CD4-positive, CD25-positive, alpha-beta regulatory T cell (primary cell): ENCODE data around the gene FFAR3. TPM values are rescaled to one million over a fixed set of nuclear protein-coding genes. Genes with fewer than 3 reads are reported as not detected.
A peak's percentile ranks its signal among the peaks of the same experiment; 100 is the strongest.

Experiments used
- ATAC-seq, 2 donors: fragments of 150-1000 bp; cut with Tn5 transposase; one replicate each; pipeline ENCODE4 v1.10.0; 2021; ENCODE audit warnings: low read depth in 2 of 2, moderate number of reproducible peaks in 2 of 2, moderate library complexity in 1 of 2
- DNase-seq, 3 donors: peaks; one replicate each; pipeline versions ENCODE4 v3.0.0 to v3.0.0-alpha.2; 2012 to 2022; ENCODE audit warnings: mixed read lengths in 1 of 3
- H3K27ac ChIP-seq: one replicate; pipeline ENCODE4 v1.7.0; 2013; ENCODE audit warnings: mild to moderate bottlenecking, low read length; ENCODE audit not compliant: insufficient read depth, poor library complexity, severe bottlenecking
- H3K27me3 ChIP-seq: one replicate; pipeline ENCODE4 v1.7.0; 2013; ENCODE audit warnings: low read length; ENCODE audit not compliant: control insufficient read depth, insufficient read depth
- H3K36me3 ChIP-seq: one replicate; pipeline ENCODE4 v1.7.0; 2013; ENCODE audit warnings: mild to moderate bottlenecking, low read length, moderate library complexity; ENCODE audit not compliant: control insufficient read depth, insufficient read depth
- H3K4me1 ChIP-seq: 2 replicates; pipeline ENCODE4 v1.7.0; 2013; ENCODE audit warnings: mild to moderate bottlenecking, low read length; ENCODE audit not compliant: insufficient read depth, control insufficient read depth, poor library complexity, severe bottlenecking
- H3K4me3 ChIP-seq: one replicate; pipeline ENCODE4 v1.7.0; 2013; ENCODE audit warnings: low read depth, mild to moderate bottlenecking, low read length, moderate library complexity
- H3K9me3 ChIP-seq, 2 experiments: 1 replicate in 1 of 2; 2 replicates in 1 of 2; pipeline ENCODE4 v1.7.0; 2013; ENCODE audit warnings: low read length in 2 of 2, mild to moderate bottlenecking in 1 of 2, moderate library complexity in 1 of 2; ENCODE audit not compliant: control insufficient read depth in 2 of 2
- H3K27ac Mint-ChIP-seq, 3 donors: one replicate each; pipeline ENCODE4 v1.8.0; 2020 to 2022; ENCODE audit warnings: mild to moderate bottlenecking in 3 of 3, mixed read lengths in 3 of 3, moderate library complexity in 2 of 3
- H3K27me3 Mint-ChIP-seq: one replicate; pipeline ENCODE4 v1.8.0; 2022; ENCODE audit warnings: mild to moderate bottlenecking, mixed read lengths
- H3K36me3 Mint-ChIP-seq: one replicate; pipeline ENCODE4 v1.8.0; 2020; ENCODE audit warnings: mixed read lengths
- H3K4me1 Mint-ChIP-seq, 4 donors: one replicate each; pipeline ENCODE4 v1.8.0; 2020 to 2022; ENCODE audit warnings: mixed read lengths in 4 of 4, mild to moderate bottlenecking in 1 of 4
- H3K4me3 Mint-ChIP-seq, 4 donors: one replicate each; pipeline ENCODE4 v1.8.0; 2020 to 2022; ENCODE audit warnings: mild to moderate bottlenecking in 4 of 4, mixed read lengths in 4 of 4, moderate library complexity in 3 of 4
- H3K9me3 Mint-ChIP-seq, 7 donors: one replicate each; pipeline ENCODE4 v1.8.0; 2020 to 2022; ENCODE audit warnings: mixed read lengths in 7 of 7, mild to moderate bottlenecking in 3 of 7, moderate library complexity in 2 of 7
- polyA plus RNA-seq, 4 donors: library from polyadenylated mRNA; unstranded; fragments of 300-500 nt; fragmentation: Illumina TruSeq; gene quantifications; one replicate each; pipeline ENCODE4 v1.2.3, GENCODE V29; 2021
- total RNA-seq: library from RNA; stranded (reverse); gene quantifications from one replicate; pipeline ENCODE4 v1.2.3, GENCODE V29; 2022

FFAR3 gene
- total and polyA plus RNA-seq, 5 donors from 2014 or later: 0.39 to 1.7 TPM; not detected in 3

GRCh38 chr19:35313587-35313986, 44.7 kb upstream of the FFAR3 start:
- H3K4me3 ChIP-seq: no peak overlapping the region
- Mint-ChIP-seq H3K9me3 (no peaks in the 10 kb centered on the region), H3K4me1 (no peaks in the 10 kb centered on the region), H3K36me3 (no peaks in the 10 kb centered on the region), H3K4me3 (no peak overlapping the region), H3K27me3 (no peaks in the 10 kb centered on the region), H3K27ac (no peak overlapping the region)
- no peak for ATAC-seq
- H3K27ac ChIP-seq: no peak overlapping the region
- no peaks in the 10 kb centered on the region for H3K36me3 ChIP-seq
- H3K4me1 ChIP-seq: no peaks in the 10 kb centered on the region
- no peaks in the 10 kb centered on the region for H3K9me3 ChIP-seq
- DNase-seq: no peak
- no peaks in the 10 kb centered on the region for H3K27me3 ChIP-seq

- DNase-seq (no peak), ATAC-seq (no peak)
- no peak overlapping the region for H3K27ac Mint-ChIP-seq
- no peaks in the 10 kb centered on the region for H3K4me1 Mint-ChIP-seq
- Histone ChIP-seq H3K4me3 (no peak overlapping the region), H3K4me1 (no peaks in the 10 kb centered on the region), H3K27ac (no peak overlapping the region), H3K36me3 (no peaks in the 10 kb centered on the region), H3K9me3 (no peaks in the 10 kb centered on the region), H3K27me3 (no peaks in the 10 kb centered on the region)
- no peaks in the 10 kb centered on the region for H3K27me3 Mint-ChIP-seq
- H3K36me3 Mint-ChIP-seq: no peaks in the 10 kb centered on the region
- no peak overlapping the region for H3K4me3 Mint-ChIP-seq
- no peaks in the 10 kb centered on the region for H3K9me3 Mint-ChIP-seq
These were observed 44.2 kb upstream of the FFAR3 start for GRCh38 chr19:35314031-35314430.

GRCh38 chr19:35314858-35315470, 43.3 kb upstream of the FFAR3 start:
- H3K9me3 Mint-ChIP-seq: no peaks in the 10 kb centered on the region
- Histone ChIP-seq H3K27me3 (no peaks in the 10 kb centered on the region), H3K27ac (no peak overlapping the region), H3K9me3 (no peaks in the 10 kb centered on the region), H3K4me1 (no peaks in the 10 kb centered on the region), H3K4me3 (no peak overlapping the region), H3K36me3 (no peaks in the 10 kb centered on the region)
- H3K36me3 Mint-ChIP-seq: no peaks in the 10 kb centered on the region
- ATAC-seq: no peak
- no peaks in the 10 kb centered on the region for H3K4me1 Mint-ChIP-seq
- DNase-seq: no peak
- H3K27ac Mint-ChIP-seq: no peak overlapping the region
- no peak overlapping the region for H3K4me3 Mint-ChIP-seq
- no peaks in the 10 kb centered on the region for H3K27me3 Mint-ChIP-seq

- no peak overlapping the region for H3K4me3 Mint-ChIP-seq
- Histone ChIP-seq H3K27me3 (no peaks in the 10 kb centered on the region), H3K4me1 (no peaks in the 10 kb centered on the region), H3K9me3 (no peaks in the 10 kb centered on the region), H3K27ac (no peak overlapping the region), H3K36me3 (no peaks in the 10 kb centered on the region), H3K4me3 (no peak overlapping the region)
- DNase-seq: no peak
- H3K27ac Mint-ChIP-seq: no peak overlapping the region
- no peaks in the 10 kb centered on the region for H3K27me3 Mint-ChIP-seq
- no peaks in the 10 kb centered on the region for H3K4me1 Mint-ChIP-seq
- no peak for ATAC-seq
- no peaks in the 10 kb centered on the region for H3K36me3 Mint-ChIP-seq
- no peaks in the 10 kb centered on the region for H3K9me3 Mint-ChIP-seq
These were observed 42.4 kb upstream of the FFAR3 start for GRCh38 chr19:35315883-35316282.

- DNase-seq: no peak
- no peak overlapping the region for H3K27ac ChIP-seq
- Mint-ChIP-seq H3K27ac (no peak overlapping the region), H3K9me3 (peaks cover 0 to 1% (median 0%) of the 10 kb centered on the region in 7 donors), H3K27me3 (no peaks in the 10 kb centered on the region), H3K4me3 (no peak overlapping the region), H3K4me1 (no peaks in the 10 kb centered on the region), H3K36me3 (no peaks in the 10 kb centered on the region)
- no peaks in the 10 kb centered on the region for H3K27me3 ChIP-seq
- H3K9me3 ChIP-seq: no peaks in the 10 kb centered on the region
- no peak overlapping the region for H3K4me3 ChIP-seq
- H3K36me3 ChIP-seq: no peaks in the 10 kb centered on the region
- no peaks in the 10 kb centered on the region for H3K4me1 ChIP-seq
- no peak for ATAC-seq
These were observed 41.7 kb upstream of the FFAR3 start for GRCh38 chr19:35316560-35316959.

GRCh38 chr19:35317464-35318043, 40.7 kb upstream of the FFAR3 start:
- H3K9me3 Mint-ChIP-seq: peaks cover 0 to 4% (median 0%) of the 10 kb centered on the region in 7 donors
- peak overlapping the region in 1 of 3 donors; percentile 85 for H3K27ac Mint-ChIP-seq
- Histone ChIP-seq H3K4me3 (no peak overlapping the region), H3K27me3 (peaks cover 4% of the 10 kb centered on the region), H3K36me3 (no peaks in the 10 kb centered on the region), H3K9me3 (peaks cover 2 to 3% of the 10 kb centered on the region in 2 experiments), H3K27ac (no peak overlapping the region), H3K4me1 (no peaks in the 10 kb centered on the region)
- H3K27me3 Mint-ChIP-seq: no peaks in the 10 kb centered on the region
- H3K36me3 Mint-ChIP-seq: no peaks in the 10 kb centered on the region
- H3K4me3 Mint-ChIP-seq: no peak overlapping the region
- H3K4me1 Mint-ChIP-seq: no peaks in the 10 kb centered on the region
- ATAC-seq: no peak
- no peak for DNase-seq

DNA sequence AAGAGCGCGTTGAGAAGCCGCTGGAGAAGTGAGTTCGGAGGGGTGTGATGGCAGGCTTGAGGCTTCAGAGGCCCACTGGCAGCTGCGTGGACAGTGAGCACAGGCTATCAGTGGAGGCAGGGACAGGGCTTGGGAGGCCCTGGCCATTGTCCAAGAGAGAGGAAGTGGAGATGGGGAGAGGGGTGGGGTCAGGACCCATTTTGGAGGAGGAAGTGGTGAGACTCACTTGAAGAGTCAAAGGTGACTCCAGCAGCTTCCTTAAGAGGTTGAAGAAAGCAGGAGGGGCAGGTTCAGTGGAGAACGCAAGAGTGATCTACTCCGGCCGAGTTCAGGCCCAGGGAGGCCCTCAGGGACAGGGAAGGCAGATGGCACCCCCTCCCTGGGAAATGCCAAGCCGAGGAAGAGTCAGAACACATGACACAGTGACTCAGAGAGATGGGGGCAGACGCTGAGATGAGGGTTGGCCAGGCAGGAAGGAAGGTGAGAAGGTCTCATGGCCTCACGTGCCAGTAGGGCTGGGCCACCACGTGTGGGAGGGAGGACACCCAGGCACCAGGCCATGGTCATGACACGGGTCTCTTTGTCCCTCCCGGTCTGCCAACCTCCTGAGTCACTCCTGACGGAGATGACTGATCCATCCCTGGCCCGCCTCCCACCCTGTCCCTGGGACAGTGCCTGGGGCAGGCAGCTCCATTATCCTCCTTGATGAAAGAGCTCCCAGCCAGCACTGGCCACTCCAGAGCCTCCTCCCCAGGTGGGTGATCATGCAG, 39.4 kb upstream of the FFAR3 start:
- Mint-ChIP-seq H3K27me3 (no peaks in the 10 kb centered on the region), H3K36me3 (no peaks in the 10 kb centered on the region), H3K4me3 (no peak overlapping the region), H3K4me1 (no peaks in the 10 kb centered on the region), H3K27ac (no peak overlapping the region), H3K9me3 (peaks cover 0 to 4% (median 0%) of the 10 kb centered on the region in 7 donors)
- Histone ChIP-seq H3K27ac (no peak overlapping the region), H3K9me3 (peaks cover 2 to 3% of the 10 kb centered on the region in 2 experiments), H3K27me3 (peaks cover 4% of the 10 kb centered on the region), H3K4me3 (no peak overlapping the region), H3K4me1 (no peaks in the 10 kb centered on the region), H3K36me3 (no peaks in the 10 kb centered on the region)
- peak; percentile 56 to 59 for ATAC-seq
- DNase-seq: no peak
